Pulmonary artery endothelial cell (primary cell): Measurements from ENCODE around the gene KLHL25. TPM values are rescaled to one million over a fixed set of nuclear protein-coding genes. Genes with fewer than 3 reads are reported as not detected.
"Not testable (repeated sequence)": the region's sequence is repeated elsewhere in the genome, so short reads cannot be mapped to it uniquely, and the experiment has no call there.

Experiments used
- DNase-seq: peaks from one replicate; pipeline ENCODE4 v3.0.0-alpha.2; 2011; ENCODE audit warnings: low read depth, low spot score
- total RNA-seq: library from RNA; depleted of rRNA; stranded (reverse); fragments of >200 nt; gene quantifications from 2 replicates; pipeline ENCODE4 v1.2.3, GENCODE V29; 2014

Gene KLHL25
- total RNA-seq, 1 donor from 2014 or later: 3.6 TPM

GRCh38 chr15:85804481-85805170, 9.9 kb upstream of the KLHL25 start:
- DNase-seq: no peak

DNA sequence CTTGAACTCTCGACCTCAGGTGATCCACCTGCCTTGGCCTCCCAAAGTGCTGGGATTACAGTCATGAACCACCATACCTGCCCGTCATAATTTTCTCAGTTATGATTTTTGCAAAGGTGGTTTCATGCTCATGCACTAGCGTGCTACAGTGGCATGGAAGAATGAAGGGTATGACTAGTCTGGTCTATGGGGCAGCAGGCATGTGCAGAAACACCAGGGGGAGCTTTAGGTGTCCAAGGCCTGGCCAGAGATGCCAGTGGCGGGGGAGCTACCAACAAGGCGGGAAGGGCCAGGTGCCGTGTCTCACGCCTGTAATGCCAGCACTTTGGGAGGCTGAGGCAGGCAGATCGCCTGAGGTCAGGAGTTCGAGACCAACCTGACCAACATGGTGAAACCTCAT, 7.9 kb upstream of the KLHL25 start:
- DNase-seq: not testable (repeated sequence)

DNA sequence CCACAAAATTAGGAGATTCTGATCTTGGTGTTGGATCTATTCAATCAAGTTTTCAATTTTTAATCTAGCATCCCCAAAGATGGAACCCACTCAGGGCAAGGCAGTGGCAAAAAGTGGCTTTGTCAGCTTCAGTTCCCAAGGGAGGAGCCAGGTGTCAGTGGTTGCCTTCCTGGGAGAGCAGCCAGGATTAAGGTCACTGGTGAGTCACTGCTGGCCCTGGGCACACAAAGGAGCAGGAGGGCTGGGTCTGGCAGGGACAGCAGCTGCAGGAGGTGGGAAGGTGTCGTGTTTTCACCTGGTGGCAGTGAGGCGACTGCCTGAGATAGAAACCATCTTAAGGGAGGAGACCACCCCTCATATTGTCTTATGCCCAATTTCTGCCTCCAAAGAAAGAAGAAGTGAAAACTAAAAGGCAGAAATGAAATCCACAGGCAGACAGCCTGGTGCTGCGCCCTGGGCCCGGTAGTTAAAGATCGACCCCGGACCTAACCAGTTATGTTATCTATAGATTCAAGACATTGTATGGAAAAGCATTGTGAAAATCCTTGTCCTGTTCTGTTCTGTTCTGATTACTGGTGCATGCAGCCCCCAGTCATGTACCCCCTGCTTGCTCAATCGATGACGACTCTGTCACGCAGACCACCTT, 5.9 kb upstream of the KLHL25 start:
- no peak for DNase-seq

- not testable (repeated sequence) for DNase-seq
Measured at GRCh38 chr15:85796371-85796770, 1.6 kb upstream of the KLHL25 start.

- no peak for DNase-seq
Measured at GRCh38 chr15:85795337-85796305, 896 bp upstream of the KLHL25 start.

GRCh38 chr15:85793641-85794597, 806 bp downstream of the KLHL25 start:
- no peak for DNase-seq

DNA sequence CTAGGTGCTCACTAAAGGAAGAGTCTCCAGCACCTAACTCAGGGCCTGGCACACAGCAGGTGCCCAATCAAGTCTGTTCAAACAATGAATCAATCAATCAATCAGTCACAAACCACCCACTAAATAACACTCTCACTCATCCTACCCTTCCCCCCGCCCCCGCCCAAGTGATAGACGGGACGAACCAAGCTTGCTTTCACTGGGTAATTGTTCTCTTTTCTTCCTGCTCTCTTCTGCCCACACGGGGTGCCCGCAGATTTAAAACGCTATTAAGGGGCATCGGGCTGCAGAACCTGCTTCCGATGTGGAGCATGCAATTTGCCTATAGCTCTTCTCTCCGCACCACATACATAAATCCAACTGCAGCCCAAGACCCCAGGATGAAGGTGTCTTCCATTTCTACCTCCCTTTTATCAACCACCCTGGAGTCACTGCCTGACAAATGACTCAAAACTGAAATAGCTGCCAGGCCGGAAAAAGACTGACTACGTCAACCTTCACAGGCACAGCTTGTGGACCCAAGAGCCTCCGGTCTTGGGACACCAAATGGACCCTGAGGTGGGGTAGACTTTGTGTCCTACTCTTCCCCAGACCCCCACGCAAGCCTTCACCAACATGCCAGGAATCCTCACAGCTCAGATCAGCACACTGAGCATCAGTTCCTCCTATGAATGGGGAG, 1.7 kb downstream of the KLHL25 start:
- no peak for DNase-seq

- no peak for DNase-seq
Measured at GRCh38 chr15:85792102-85792731, 2.5 kb downstream of the KLHL25 start.

DNA sequence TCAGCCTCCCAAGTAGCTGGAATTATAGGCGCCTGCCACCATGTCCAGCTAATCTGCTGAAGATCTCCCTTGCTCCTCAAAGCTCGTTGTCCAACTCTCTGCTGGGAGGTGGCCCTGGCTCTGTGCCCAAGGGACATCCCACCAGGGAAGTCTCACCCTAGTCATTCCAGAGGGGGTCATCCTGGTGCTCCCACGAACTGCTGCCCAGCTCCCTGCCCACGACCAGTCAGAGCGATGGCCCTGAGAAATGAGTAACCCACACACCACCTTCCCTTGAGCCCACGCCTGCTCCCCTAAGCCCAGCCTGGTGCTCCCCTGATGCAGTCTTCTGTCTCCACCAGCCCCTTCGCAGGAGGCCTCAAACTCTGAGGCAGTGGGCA, 5.2 kb downstream of the KLHL25 start:
- DNase-seq: no peak

- DNase-seq: no peak
Measured at GRCh38 chr15:85788771-85789495, 5.8 kb downstream of the KLHL25 start.

GRCh38 chr15:85786781-85787114, 8.0 kb downstream of the KLHL25 start:
- DNase-seq: no peak

- no peak for DNase-seq
Measured at GRCh38 chr15:85785887-85786780, 8.6 kb downstream of the KLHL25 start.

DNA sequence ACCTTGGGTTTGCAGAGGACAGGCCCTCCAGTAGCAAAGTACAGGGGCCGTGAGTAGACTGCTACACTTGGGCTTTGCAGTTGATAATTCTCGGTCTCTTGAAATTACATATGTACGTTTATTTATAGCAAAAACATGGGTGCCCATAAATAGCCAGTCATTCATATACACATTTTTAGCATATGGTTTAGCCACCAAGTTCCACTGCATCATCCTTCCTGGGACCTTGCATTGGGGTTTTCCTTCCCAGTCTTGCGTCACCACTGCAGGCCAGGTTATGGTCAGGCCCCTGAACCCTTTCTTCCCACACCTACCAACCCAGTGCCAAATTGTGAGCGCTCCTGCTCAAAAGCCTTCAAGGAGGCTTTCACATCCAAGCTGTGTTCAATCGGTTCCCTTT, 12.7 kb downstream of the KLHL25 start:
- DNase-seq: no peak

DNA sequence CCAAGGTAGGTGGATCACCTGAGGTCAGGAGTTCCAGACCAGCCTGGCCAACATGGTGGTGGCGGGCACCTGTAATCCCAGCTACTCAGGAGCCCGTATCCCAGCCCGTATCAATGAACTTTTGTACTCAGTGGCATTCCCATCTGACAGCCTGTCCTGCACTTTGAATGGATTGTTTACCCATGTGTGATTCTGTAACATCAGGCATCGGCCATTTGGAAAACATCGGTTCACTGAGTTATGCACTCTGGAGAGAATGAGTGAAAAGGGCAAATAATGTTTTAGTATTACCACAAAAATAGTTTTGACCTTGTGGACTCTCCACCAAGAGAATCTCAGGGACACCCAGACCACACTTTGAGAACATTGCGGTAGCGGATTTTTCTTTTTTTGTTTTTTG, 13.6 kb downstream of the KLHL25 start:
- no peak for DNase-seq

- DNase-seq: no peak
Measured at GRCh38 chr15:85780225-85780985, 14.3 kb downstream of the KLHL25 start.

DNA sequence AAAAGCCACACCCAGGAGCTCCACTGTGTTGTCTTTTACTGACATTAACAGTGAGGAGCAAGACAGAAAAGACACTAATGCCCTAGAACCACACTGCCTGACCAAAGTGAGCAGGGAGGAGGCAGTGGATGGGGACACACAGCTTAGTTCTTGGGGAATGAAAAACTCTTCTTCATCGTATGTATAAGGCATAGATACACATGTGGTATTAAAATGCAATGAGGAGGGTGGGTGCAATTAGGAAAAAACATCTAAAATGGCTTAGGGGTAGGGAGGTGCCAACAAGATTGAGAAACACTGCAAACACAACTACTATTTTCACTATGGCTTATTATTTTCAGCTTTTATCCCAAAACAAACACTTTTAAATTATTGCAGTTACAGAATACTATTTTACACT, 15.5 kb downstream of the KLHL25 start:
- no peak for DNase-seq

- no peak for DNase-seq
Measured at GRCh38 chr15:85778107-85778776, 16.5 kb downstream of the KLHL25 start.
